Ovary (tissue), 3 donors: ENCODE data around the gene FUT7.

Experiments used
- CTCF ChIP-seq, 3 donors: fragments of 450-650 bp in 2 of 3; fragments of 200-600 bp in 1 of 3; IDR thresholded peaks; one replicate each; pipeline versions ENCODE4 v1.5.1 to v1.8.0; 2016 to 2022; ENCODE audit warnings: antibody characterized with exemption in 3 of 3, mild to moderate bottlenecking in 1 of 3
- EP300 ChIP-seq: sonication (generic); formaldehyde crosslinking; IDR thresholded peaks from one replicate; pipeline ENCODE4 v1.6.1; 2017; ENCODE audit warnings: antibody characterized with exemption
- donor health status: DM: no; HTN: no; CAD: no.

GRCh38 chr9:137035507-137035834, 3.6 kb upstream of the FUT7 start:
- no peak for TF ChIP-seq CTCF (IDR thresholded peaks at IDR 0.05)
- TF ChIP-seq EP300: no peak
